Endothelial cell of umbilical vein (primary cell): ENCODE measurements around the gene NKAIN4. TPM values are rescaled to one million over a fixed set of nuclear protein-coding genes. Genes with fewer than 3 reads are reported as not detected.

Experiments used
- BruUV-seq: library from RNA; stranded (reverse); fragments of 400-500 nt; replicated peaks from 2 replicates; lab custom pipeline; 2021; lab: Mats Ljungman, UMichigan
- CTCF ChIA-PET: fragments of 300-600, 350-600 bp; sonication (Branson Sonifier 250); formaldehyde crosslinking; loops from one replicate; lab custom pipeline; 2021; ENCODE audit warnings: antibody characterized with exemption, inconsistent platforms; lab: Charles Lee
- POLR2A ChIA-PET: fragments of 300-600, 350-600 bp; sonication (Branson Sonifier 250); formaldehyde crosslinking; loops from one replicate; lab custom pipeline; 2021; ENCODE audit warnings: antibody characterized with exemption, inconsistent platforms; lab: Charles Lee
- DNase-seq: peaks from one replicate; pipeline ENCODE4 v3.0.0-alpha.2; 2011; ENCODE audit warnings: low read depth, low spot score
- FAIRE-seq: peaks from 2 replicates; lab custom pipeline; 2011; peaks lifted over from hg19 to GRCh38; lab: Jason Lieb, UNC
- H2AFZ ChIP-seq: 2 replicates; pipeline ENCODE4 v1.6.0; 2012; ENCODE audit warnings: low read depth, low read length, control low read depth, inconsistent platforms
- H3K27ac ChIP-seq: 2 replicates; pipeline ENCODE4 v1.5.1; 2011; ENCODE audit warnings: low read depth, mild to moderate bottlenecking, control low read depth, low read length, moderate library complexity; ENCODE audit not compliant: insufficient read depth
- H3K27me3 ChIP-seq, 2 experiments: 2 replicates each; pipeline versions ENCODE4 v1.6.0 to v1.6.1; 2011; ENCODE audit warnings: low read length in 2 of 2, mixed read lengths in 1 of 2; ENCODE audit not compliant: control insufficient read depth in 2 of 2, insufficient read depth in 2 of 2
- H3K36me3 ChIP-seq, 2 experiments: 2 replicates in 1 of 2; 3 replicates in 1 of 2; pipeline ENCODE4 v1.5.1; 2011; ENCODE audit warnings: low read length in 2 of 2, mild to moderate bottlenecking in 1 of 2, moderate library complexity in 1 of 2; ENCODE audit not compliant: control insufficient read depth in 2 of 2, insufficient read depth in 2 of 2; ENCODE audit errors: extremely low read depth in 1 of 2
- H3K4me1 ChIP-seq: 3 replicates; pipeline ENCODE4 v1.5.1; 2011; ENCODE audit warnings: mild to moderate bottlenecking, low read length; ENCODE audit not compliant: control insufficient read depth, insufficient read depth; ENCODE audit errors: extremely low read depth
- H3K4me2 ChIP-seq: 2 replicates; pipeline ENCODE4 v1.6.1; 2011; ENCODE audit warnings: low read length, control low read depth, mixed read lengths; ENCODE audit not compliant: insufficient read depth
- H3K4me3 ChIP-seq, 3 experiments: fragments of 200-600 bp in 1 of 3; sonication (generic), shearing (Covaris generic) in 1 of 3; replicated peaks in 1 of 3; 2 replicates each; pipeline ENCODE4 v1.5.1; 2011 to 2016; ENCODE audit warnings: control low read depth in 3 of 3, low read length in 3 of 3, mild to moderate bottlenecking in 2 of 3, inconsistent platforms in 1 of 3, low read depth in 1 of 3, moderate library complexity in 1 of 3; ENCODE audit not compliant: insufficient read depth in 1 of 3
- H3K79me2 ChIP-seq: 2 replicates; pipeline ENCODE4 v1.6.0; 2012; ENCODE audit warnings: low read length, inconsistent platforms; ENCODE audit not compliant: control insufficient read depth, insufficient read depth
- H3K9ac ChIP-seq: replicated peaks from 2 replicates; pipeline ENCODE3; 2011; ENCODE audit warnings: low read length, control low read depth; ENCODE audit not compliant: insufficient read depth; ENCODE audit errors: extremely low read depth
- H3K9me1 ChIP-seq: replicated peaks from 3 replicates; pipeline ENCODE4 v1.6.0; 2011; ENCODE audit warnings: mild to moderate bottlenecking, low read length; ENCODE audit not compliant: control insufficient read depth, insufficient read depth; ENCODE audit errors: extremely low read depth
- H3K9me3 ChIP-seq: replicated peaks from 2 replicates; pipeline ENCODE4 v1.5.1; 2012; ENCODE audit warnings: low read length, inconsistent platforms; ENCODE audit not compliant: control insufficient read depth, insufficient read depth
- H4K20me1 ChIP-seq: replicated peaks from 2 replicates; pipeline ENCODE3; 2011; ENCODE audit warnings: mild to moderate bottlenecking, low read length; ENCODE audit not compliant: control insufficient read depth, insufficient read depth; ENCODE audit errors: extremely low read depth
- EZH2 ChIP-seq: IDR thresholded peaks from 2 replicates; pipeline ENCODE4 v1.6.1; 2012; ENCODE audit warnings: borderline replicate concordance, low read depth, mild to moderate bottlenecking, moderate library complexity, low read length, inconsistent platforms; ENCODE audit not compliant: severe bottlenecking
- FOS ChIP-seq: IDR thresholded peaks from 2 replicates; pipeline ENCODE4 v1.6.1; 2011; ENCODE audit warnings: mild to moderate bottlenecking, low read length, moderate library complexity, borderline replicate concordance; ENCODE audit not compliant: insufficient read depth
- GATA2 ChIP-seq: IDR thresholded peaks from 2 replicates; pipeline ENCODE4 v1.7.0; 2011; ENCODE audit warnings: low read depth, mild to moderate bottlenecking, moderate library complexity, mixed read lengths, low read length; ENCODE audit not compliant: insufficient read length, insufficient read depth
- JUN ChIP-seq: IDR thresholded peaks from 2 replicates; pipeline ENCODE4 v1.6.1; 2011; ENCODE audit warnings: borderline replicate concordance, low read depth; ENCODE audit not compliant: insufficient read length, insufficient read depth
- MYC ChIP-seq: IDR thresholded peaks from one replicate; pipeline ENCODE4 v1.6.1; 2011; ENCODE audit warnings: mild to moderate bottlenecking, low read depth, low read length
- POLR2A ChIP-seq: IDR thresholded peaks from 2 replicates; pipeline ENCODE4 v1.6.1; 2012; ENCODE audit warnings: low read depth, mild to moderate bottlenecking, control low read depth, low read length
- POLR2AphosphoS5 ChIP-seq: IDR thresholded peaks from 2 replicates; pipeline ENCODE4 v1.6.1; 2012; ENCODE audit warnings: low read depth, mild to moderate bottlenecking, control low read depth, low read length, moderate library complexity; ENCODE audit not compliant: insufficient read depth
- dilution Hi-C: fragments of 300-500 bp; cut with MboI; formaldehyde crosslinking; loops from one replicate; pipeline ENCODE4 v1.15.0; 2019; ENCODE audit warnings: low sequenced_read_pairs; ENCODE audit not compliant: extremely low pct_ligation_motif_present
- intact Hi-C: fragments of 100-400 bp; cut with micrococcal nuclease; formaldehyde crosslinking; loops from one replicate; pipeline ENCODE4 v1.10.0; 2022
- polyA plus RNA-seq, 4 experiments: library from polyadenylated mRNA; depleted of rRNA in 3 of 4; stranded (reverse) in 3 of 4; unstranded in 1 of 4; fragments of >200 nt; gene quantifications; 2 replicates each; pipeline versions ENCODE4 v1.2.1 to v1.2.3, GENCODE V29; 2011 to 2012; ENCODE audit warnings: missing spikeins in 1 of 4
- total RNA-seq: library from RNA; stranded (reverse); gene quantifications from 2 replicates; pipeline ENCODE4 v1.2.3, GENCODE V29; 2021
- TF ChIP-seq, protein P1 (sequence below), 2 donors: IDR thresholded peaks; 1 replicate in 1 of 2; 2 replicates in 1 of 2; pipeline ENCODE4 v1.5.1; 2011; ENCODE audit warnings: low read length in 2 of 2, mild to moderate bottlenecking in 2 of 2, moderate library complexity in 2 of 2, control low read depth in 1 of 2, inconsistent platforms in 1 of 2, low read depth in 1 of 2; ENCODE audit not compliant: insufficient read depth in 1 of 2; ENCODE audit errors: extremely low read depth in 1 of 2
- TF ChIP-seq, protein P2 (sequence below): IDR thresholded peaks from 2 replicates; pipeline ENCODE4 v1.6.1; 2011; ENCODE audit not compliant: insufficient read depth, insufficient read length

Gene NKAIN4
- total and polyA plus RNA-seq, 2 donors (not counting 3 experiments of a cell fraction or from before 2014, with no cell fraction given) = 0.04 TPM; not detected in 1

DNA sequence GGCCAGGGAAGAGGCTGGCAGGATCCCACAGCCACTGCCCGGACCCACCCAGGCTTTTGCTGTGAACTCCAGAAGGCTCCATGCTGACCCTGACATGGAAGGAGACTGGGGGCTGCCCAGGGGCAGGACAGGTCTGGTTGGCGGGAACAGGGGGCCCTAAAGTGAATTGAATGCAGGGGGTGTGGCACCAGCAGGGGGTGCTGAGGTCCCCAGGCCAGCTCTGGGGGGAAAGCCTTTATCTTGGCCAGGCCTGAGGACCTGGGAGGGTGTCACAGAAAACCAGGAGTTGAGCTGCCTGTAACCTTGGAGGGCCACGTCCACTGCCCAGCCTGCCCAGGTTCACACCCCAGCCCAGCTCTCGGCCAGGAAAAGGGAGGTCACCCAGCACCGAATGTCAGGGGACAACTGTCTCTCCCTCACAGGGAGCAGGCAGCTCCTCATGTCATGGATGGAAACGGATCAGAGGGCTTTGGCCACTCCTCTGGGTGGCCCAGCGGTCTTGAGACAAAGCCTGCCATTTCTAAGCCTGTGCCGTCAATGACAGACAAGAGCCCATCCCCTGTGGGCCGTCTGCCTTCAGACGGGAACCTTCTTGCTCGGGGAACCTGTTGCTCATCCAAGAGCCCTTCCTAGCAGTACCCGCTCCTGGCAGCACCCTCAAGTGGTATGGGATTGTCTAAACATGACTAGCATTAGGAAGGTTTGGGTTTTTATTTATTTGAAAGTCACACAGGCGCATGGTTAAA, 35.4 kb downstream of the NKAIN4 start:
- DNase-seq = no peak
- intact Hi-C loops (loop anchor here (5.0 kb wide), 1 partner anchor 37 kb away; no protein-coding TSS in a partner anchor), dilution Hi-C loops (no loop called here)
- Histone ChIP-seq H3K36me3 (no peaks in the 10 kb centered on the region), H3K9me3 (no peaks in the 10 kb centered on the region), H3K4me3 (no peak overlapping the region), H3K9me1 (no peaks in the 10 kb centered on the region), H3K4me2 (no peak overlapping the region), H3K27ac (no peak overlapping the region), H3K9ac (no peak overlapping the region), H3K4me1 (peaks cover 10% of the 10 kb centered on the region), H4K20me1 (peaks cover 4% of the 10 kb centered on the region), H2AFZ (no peak overlapping the region), H3K79me2 (peaks cover 19% of the 10 kb centered on the region), H3K27me3 (no peaks in the 10 kb centered on the region)
- no TSS peak for BruUV-seq
- FAIRE-seq = no peak
- CTCF ChIA-PET = interaction anchor here (1.2 to 3.1 kb wide), 2 partner anchors 9 to 12 kb away, joined by 3 to 11 read pairs; no protein-coding TSS in a partner anchor
- TF ChIP-seq EZH2 (no peak), POLR2A (no peak), FOS (no peak), POLR2AphosphoS5 (no peak), MYC (no peak), JUN (no peak), GATA2 (no peak)
- TF ChIP-seq, protein P1, sequence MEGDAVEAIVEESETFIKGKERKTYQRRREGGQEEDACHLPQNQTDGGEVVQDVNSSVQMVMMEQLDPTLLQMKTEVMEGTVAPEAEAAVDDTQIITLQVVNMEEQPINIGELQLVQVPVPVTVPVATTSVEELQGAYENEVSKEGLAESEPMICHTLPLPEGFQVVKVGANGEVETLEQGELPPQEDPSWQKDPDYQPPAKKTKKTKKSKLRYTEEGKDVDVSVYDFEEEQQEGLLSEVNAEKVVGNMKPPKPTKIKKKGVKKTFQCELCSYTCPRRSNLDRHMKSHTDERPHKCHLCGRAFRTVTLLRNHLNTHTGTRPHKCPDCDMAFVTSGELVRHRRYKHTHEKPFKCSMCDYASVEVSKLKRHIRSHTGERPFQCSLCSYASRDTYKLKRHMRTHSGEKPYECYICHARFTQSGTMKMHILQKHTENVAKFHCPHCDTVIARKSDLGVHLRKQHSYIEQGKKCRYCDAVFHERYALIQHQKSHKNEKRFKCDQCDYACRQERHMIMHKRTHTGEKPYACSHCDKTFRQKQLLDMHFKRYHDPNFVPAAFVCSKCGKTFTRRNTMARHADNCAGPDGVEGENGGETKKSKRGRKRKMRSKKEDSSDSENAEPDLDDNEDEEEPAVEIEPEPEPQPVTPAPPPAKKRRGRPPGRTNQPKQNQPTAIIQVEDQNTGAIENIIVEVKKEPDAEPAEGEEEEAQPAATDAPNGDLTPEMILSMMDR (IDR thresholded peaks at IDR 0.05; ENCODE audit: extremely low read depth in 1 of 2, insufficient read depth in 1 of 2, low read depth in 1 of 2, low read length in 2 of 2) = no peak
- TF ChIP-seq, protein P2, sequence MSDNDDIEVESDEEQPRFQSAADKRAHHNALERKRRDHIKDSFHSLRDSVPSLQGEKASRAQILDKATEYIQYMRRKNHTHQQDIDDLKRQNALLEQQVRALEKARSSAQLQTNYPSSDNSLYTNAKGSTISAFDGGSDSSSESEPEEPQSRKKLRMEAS = no peak
- POLR2A ChIA-PET = no interaction called here
